Gastroesophageal sphincter (tissue), 4 donors: Measurements from ENCODE around the gene LZTS2. TPM values are rescaled to one million over a fixed set of nuclear protein-coding genes. Genes with fewer than 3 reads are reported as not detected.

Experiments
- ATAC-seq: fragments of 150-250 bp; one replicate; pipeline ENCODE4 v1.9.1; 2016; ENCODE audit warnings: mild to moderate bottlenecking, moderate library complexity
- H3K27ac ChIP-seq, 4 donors: fragments of 200-600 bp; sonication (generic) in 3 of 4; 1 replicate in 3 of 4; 2 replicates in 1 of 4; pipeline ENCODE4 v1.5.1; 2016 to 2019
- H3K27me3 ChIP-seq: fragments of 200-600 bp; sonication (generic); one replicate; pipeline ENCODE4 v1.5.1; 2019
- H3K36me3 ChIP-seq, 2 donors: fragments of 200-600 bp; sonication (generic); one replicate each; pipeline ENCODE4 v1.5.1; 2019; ENCODE audit warnings: control low read depth in 1 of 2
- H3K4me1 ChIP-seq, 3 donors: fragments of 200-600 bp; sonication (generic); 1 replicate in 2 of 3; 2 replicates in 1 of 3; pipeline ENCODE4 v1.5.1; 2016 to 2019; ENCODE audit warnings: control low read depth in 2 of 3
- H3K4me3 ChIP-seq, 2 donors: fragments of 200-600 bp; sonication (generic); one replicate each; pipeline ENCODE4 v1.5.1; 2019; ENCODE audit warnings: mild to moderate bottlenecking in 1 of 2, moderate library complexity in 1 of 2
- H3K9me3 ChIP-seq, 3 donors: fragments of 200-600 bp; sonication (generic); one replicate each; pipeline ENCODE4 v1.5.1; 2017 to 2019; ENCODE audit warnings: control low read depth in 2 of 3
- EP300 ChIP-seq: sonication (generic); formaldehyde crosslinking; IDR thresholded peaks from one replicate; pipeline ENCODE4 v1.6.1; 2017; ENCODE audit warnings: antibody characterized with exemption, mild to moderate bottlenecking
- POLR2A ChIP-seq, 2 donors: fragments of 450-650 bp; IDR thresholded peaks; one replicate each; pipeline ENCODE4 v1.6.1; 2017; ENCODE audit warnings: antibody characterized with exemption in 2 of 2, mild to moderate bottlenecking in 2 of 2, moderate library complexity in 1 of 2
- POLR2AphosphoS5 ChIP-seq: sonication (generic); formaldehyde crosslinking; IDR thresholded peaks from one replicate; pipeline ENCODE4 v1.6.1; 2017; ENCODE audit warnings: antibody characterized with exemption
- WGBS, 2 donors: methylation state at CpG; one replicate each; pipeline ENCODE4 v1.1.5; 2018; ENCODE audit warnings: low coverage in 1 of 2; 5-methylcytosine and 5-hydroxymethylcytosine counted together
- small RNA-seq, 4 donors: library from RNA; depleted of rRNA; stranded (forward); fragments of <200 nt; gene quantifications; one replicate each; pipeline ENCODE3, GENCODE V24; 2016
- total RNA-seq, 4 donors: library from RNA; depleted of rRNA; stranded (reverse); fragments of >200 nt; gene quantifications; one replicate each; pipeline ENCODE4 v1.1.0, GENCODE V29; 2016
- TF ChIP-seq, protein P1 (sequence below), 4 experiments: fragments of 200-600 bp in 2 of 4; fragments of 450-650 bp in 2 of 4; sonication (generic) in 1 of 4; IDR thresholded peaks; one replicate each; pipeline ENCODE4 v1.5.1; 2017 to 2019; ENCODE audit warnings: antibody characterized with exemption in 4 of 4, mild to moderate bottlenecking in 2 of 4, moderate library complexity in 2 of 4

The LZTS2 gene
- total RNA-seq, 4 donors from 2014 or later: 134 to 181 (median 141) TPM

DNA sequence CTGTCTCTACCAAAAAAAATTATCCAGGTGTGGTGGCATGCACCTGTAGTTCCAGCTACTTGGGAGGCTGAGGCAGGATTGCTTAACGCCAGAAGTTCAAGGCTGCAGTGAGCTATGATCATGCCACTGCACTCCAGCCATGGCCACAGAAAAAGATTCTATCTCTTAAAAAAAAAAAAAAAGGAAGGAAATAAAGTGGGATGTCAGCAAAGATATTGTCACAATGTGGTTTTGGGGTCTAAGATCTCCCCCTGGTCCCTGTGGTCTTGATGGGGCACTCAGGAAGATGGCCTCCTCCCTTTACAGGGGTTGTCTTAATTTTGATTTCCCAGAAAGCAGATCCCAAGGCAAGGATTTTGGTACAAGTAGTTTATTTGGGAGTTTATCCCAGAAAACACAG is 54.7 kb downstream of the LZTS2 start:
- Histone ChIP-seq H3K9me3 (no peaks in the 10 kb centered on the region), H3K27ac (no peak overlapping the region), H3K27me3 (peaks cover 42% of the 10 kb centered on the region), H3K4me1 (peaks cover 0 to 10% (median 8%) of the 10 kb centered on the region in 3 donors), H3K4me3 (no peak overlapping the region), H3K36me3 (no peaks in the 10 kb centered on the region)
- 83 to 100% methylated on average over 1 of the region's 1 CpG for WGBS, 2 donors
- TF ChIP-seq POLR2A (IDR thresholded peaks at IDR 0.05) (no peak), EP300 (no peak), POLR2AphosphoS5 (no peak)
- TF ChIP-seq, protein P1, sequence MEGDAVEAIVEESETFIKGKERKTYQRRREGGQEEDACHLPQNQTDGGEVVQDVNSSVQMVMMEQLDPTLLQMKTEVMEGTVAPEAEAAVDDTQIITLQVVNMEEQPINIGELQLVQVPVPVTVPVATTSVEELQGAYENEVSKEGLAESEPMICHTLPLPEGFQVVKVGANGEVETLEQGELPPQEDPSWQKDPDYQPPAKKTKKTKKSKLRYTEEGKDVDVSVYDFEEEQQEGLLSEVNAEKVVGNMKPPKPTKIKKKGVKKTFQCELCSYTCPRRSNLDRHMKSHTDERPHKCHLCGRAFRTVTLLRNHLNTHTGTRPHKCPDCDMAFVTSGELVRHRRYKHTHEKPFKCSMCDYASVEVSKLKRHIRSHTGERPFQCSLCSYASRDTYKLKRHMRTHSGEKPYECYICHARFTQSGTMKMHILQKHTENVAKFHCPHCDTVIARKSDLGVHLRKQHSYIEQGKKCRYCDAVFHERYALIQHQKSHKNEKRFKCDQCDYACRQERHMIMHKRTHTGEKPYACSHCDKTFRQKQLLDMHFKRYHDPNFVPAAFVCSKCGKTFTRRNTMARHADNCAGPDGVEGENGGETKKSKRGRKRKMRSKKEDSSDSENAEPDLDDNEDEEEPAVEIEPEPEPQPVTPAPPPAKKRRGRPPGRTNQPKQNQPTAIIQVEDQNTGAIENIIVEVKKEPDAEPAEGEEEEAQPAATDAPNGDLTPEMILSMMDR (IDR thresholded peaks at IDR 0.05): no peak
- no peak for ATAC-seq

DNA sequence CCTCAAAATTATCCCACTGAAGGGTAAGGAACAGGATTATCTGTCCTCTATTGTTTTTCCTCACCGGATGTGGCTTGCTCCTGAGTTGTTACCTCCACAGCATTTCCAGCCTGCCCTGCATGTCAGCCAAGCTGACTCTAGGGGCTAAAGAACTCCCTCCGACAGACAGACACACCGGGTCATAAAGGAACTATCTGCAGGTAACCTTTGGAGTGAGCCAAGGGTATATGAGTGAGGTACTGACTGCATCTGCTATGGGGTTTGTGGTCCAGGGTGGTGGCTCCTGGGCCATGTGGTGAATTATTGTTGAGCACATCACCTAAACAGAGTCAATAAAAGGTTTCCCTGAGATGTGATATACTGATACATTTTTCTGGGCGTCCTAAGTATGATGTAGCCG is 55.3 kb downstream of the LZTS2 start:
- WGBS, 2 donors: 88 to 89% methylated on average over 1 to 5 of the region's 5 CpGs
- H3K4me3 ChIP-seq: no peak overlapping the region
- H3K9me3 ChIP-seq: no peaks in the 10 kb centered on the region
- H3K27me3 ChIP-seq: peaks cover 37% of the 10 kb centered on the region
- no peak for TF ChIP-seq EP300
- H3K36me3 ChIP-seq: no peaks in the 10 kb centered on the region
- ATAC-seq: no peak
- H3K4me1 ChIP-seq: peaks cover 0 to 11% (median 7%) of the 10 kb centered on the region in 3 donors
- no peak overlapping the region for H3K27ac ChIP-seq

DNA sequence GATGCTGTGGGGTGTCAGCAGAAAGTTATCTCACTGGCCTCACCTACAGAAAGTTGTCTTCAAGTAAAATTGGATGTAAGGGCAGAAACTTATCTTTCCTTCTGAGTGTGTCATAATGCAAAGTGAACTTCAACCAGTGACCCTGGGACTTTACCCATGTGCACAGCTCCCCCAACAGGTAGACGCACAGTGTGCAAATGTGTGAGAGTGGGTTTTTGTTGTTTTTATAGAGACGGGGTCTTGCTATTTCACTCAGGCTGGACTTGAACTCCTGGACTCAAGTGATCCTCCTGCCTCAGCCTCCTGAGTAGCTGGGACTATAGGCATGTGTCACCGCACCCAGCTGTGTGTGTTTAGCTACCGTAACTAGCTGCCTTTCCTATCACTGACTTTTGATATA is 55.8 kb downstream of the LZTS2 start:
- Histone ChIP-seq H3K9me3 (no peaks in the 10 kb centered on the region), H3K36me3 (no peaks in the 10 kb centered on the region), H3K27me3 (peaks cover 31% of the 10 kb centered on the region), H3K27ac (no peak overlapping the region), H3K4me3 (no peak overlapping the region), H3K4me1 (peaks cover 0 to 11% (median 5%) of the 10 kb centered on the region in 3 donors)
- 83 to 100% methylated on average over 2 to 4 of the region's 4 CpGs for WGBS, 2 donors
- TF ChIP-seq, protein P1 (IDR thresholded peaks at IDR 0.05): no peak
- TF ChIP-seq POLR2AphosphoS5 (no peak), POLR2A (IDR thresholded peaks at IDR 0.05) (no peak), EP300 (no peak)
- no peak for ATAC-seq

DNA sequence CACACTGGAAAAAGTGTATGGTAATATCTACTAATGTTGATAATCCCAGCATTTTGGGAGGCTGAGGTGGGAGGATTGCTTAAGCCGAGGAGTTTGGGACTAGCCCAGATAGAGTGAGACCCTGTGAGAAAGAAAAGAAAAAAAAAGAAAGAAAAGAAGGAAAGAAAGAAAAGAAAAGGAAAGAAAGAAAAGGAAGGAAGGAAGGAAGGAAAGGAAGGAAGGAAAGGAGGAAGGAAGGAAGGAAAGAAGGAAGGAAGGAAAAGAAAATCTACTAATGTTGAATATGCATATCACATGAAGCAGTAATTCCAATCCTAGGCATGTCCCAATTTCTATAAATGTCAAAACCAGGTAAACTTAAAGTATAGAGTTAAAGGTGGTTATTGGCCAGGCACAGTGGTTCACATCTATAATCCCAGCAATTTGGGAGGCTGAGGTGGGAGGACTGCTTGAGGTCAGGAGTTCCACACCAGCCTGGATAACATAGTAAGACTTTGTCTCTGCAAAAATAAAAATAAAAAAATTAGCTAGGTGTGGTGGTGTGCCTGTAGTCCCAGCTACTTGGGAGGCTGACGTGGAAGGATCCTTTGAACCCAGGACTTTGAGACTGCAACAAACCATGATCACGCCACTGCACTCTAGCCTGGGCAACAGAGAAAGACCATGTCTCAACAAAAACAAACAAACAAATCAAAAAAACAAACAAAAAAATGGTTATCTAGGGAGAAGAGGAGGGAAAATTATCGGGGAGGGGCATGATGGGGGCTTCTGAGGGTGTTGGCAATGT is 57.0 kb downstream of the LZTS2 start:
- no peaks in the 10 kb centered on the region for H3K9me3 ChIP-seq
- H3K4me1 ChIP-seq: peaks cover 0 to 16% (median 8%) of the 10 kb centered on the region in 3 donors
- peaks cover 20% of the 10 kb centered on the region for H3K27me3 ChIP-seq
- TF ChIP-seq EP300 (no peak), POLR2A (IDR thresholded peaks at IDR 0.05) (no peak), POLR2AphosphoS5 (no peak)
- TF ChIP-seq, protein P1 (IDR thresholded peaks at IDR 0.05): no peak
- ATAC-seq: no peak
- no peak overlapping the region for H3K4me3 ChIP-seq
- WGBS, 2 donors: 90 to 100% methylated on average over 1 to 4 of the region's 4 CpGs
- no peaks in the 10 kb centered on the region for H3K36me3 ChIP-seq
- H3K27ac ChIP-seq: no peak overlapping the region

Small RNAs within 50 kb of the gene (small RNA-seq; reads per million reads assigned to genes)
- 0 reads per million in 4 donors for gene MIR608

Other genes starting within 250 kb of the LZTS2 start
- 10 to 100 TPM; 22.1 to 32.4 (median 25.6) TPM for gene SLF2, start 86.8 kb upstream of the LZTS2 start, total RNA-seq
- gene SEMA4G, start 30.3 kb upstream of the LZTS2 start, total RNA-seq: 1 to 10 TPM; 1.9 to 2.7 (median 2.1) TPM
- gene MRPL43, start 12.3 kb upstream of the LZTS2 start, total RNA-seq: 10 to 100 TPM; 58.0 to 93.8 (median 80.7) TPM
- gene TWNK, start 12.3 kb upstream of the LZTS2 start, total RNA-seq: 10 to 100 TPM in 1 of 4 donors, 1 to 10 TPM in 3; 8.3 to 10.8 (median 8.9) TPM
- under 1 TPM in 3 of 4 donors, not detected in 1; 0.31 to 0.54 (median 0.39) TPM for gene PDZD7, start 31.3 kb downstream of the LZTS2 start, total RNA-seq
- gene SFXN3, start 31.4 kb downstream of the LZTS2 start, total RNA-seq: 10 to 100 TPM; 47.5 to 84.2 (median 66.0) TPM
- 10 to 100 TPM in 1 of 4 donors, 1 to 10 TPM in 2, under 1 TPM in 1; 0.45 to 12.5 (median 2.2) TPM for gene KAZALD1, start 62.2 kb downstream of the LZTS2 start, total RNA-seq
- gene TLX1, start 131.5 kb downstream of the LZTS2 start, total RNA-seq: not detected
- gene LBX1, start 229.7 kb downstream of the LZTS2 start, total RNA-seq: not detected